Endothelial cell of umbilical vein (primary cell): ENCODE data around the gene GIMAP1. TPM values are rescaled to one million over a fixed set of nuclear protein-coding genes. Genes with fewer than 3 reads are reported as not detected.

Experiments
- BruUV-seq: library from RNA; stranded (reverse); fragments of 400-500 nt; replicated peaks from 2 replicates; lab custom pipeline; 2021; lab: Mats Ljungman, UMichigan
- CTCF ChIA-PET: fragments of 300-600, 350-600 bp; sonication (Branson Sonifier 250); formaldehyde crosslinking; loops from one replicate; lab custom pipeline; 2021; ENCODE audit warnings: antibody characterized with exemption, inconsistent platforms; lab: Charles Lee
- POLR2A ChIA-PET: fragments of 300-600, 350-600 bp; sonication (Branson Sonifier 250); formaldehyde crosslinking; loops from one replicate; lab custom pipeline; 2021; ENCODE audit warnings: antibody characterized with exemption, inconsistent platforms; lab: Charles Lee
- DNase-seq: peaks from one replicate; pipeline ENCODE4 v3.0.0-alpha.2; 2011; ENCODE audit warnings: low read depth, low spot score
- FAIRE-seq: peaks from 2 replicates; lab custom pipeline; 2011; peaks lifted over from hg19 to GRCh38; lab: Jason Lieb, UNC
- H2AFZ ChIP-seq: 2 replicates; pipeline ENCODE4 v1.6.0; 2012; ENCODE audit warnings: low read depth, low read length, control low read depth, inconsistent platforms
- H3K27ac ChIP-seq: 2 replicates; pipeline ENCODE4 v1.5.1; 2011; ENCODE audit warnings: low read depth, mild to moderate bottlenecking, control low read depth, low read length, moderate library complexity; ENCODE audit not compliant: insufficient read depth
- H3K27me3 ChIP-seq, 2 experiments: 2 replicates each; pipeline versions ENCODE4 v1.6.0 to v1.6.1; 2011; ENCODE audit warnings: low read length in 2 of 2, mixed read lengths in 1 of 2; ENCODE audit not compliant: control insufficient read depth in 2 of 2, insufficient read depth in 2 of 2
- H3K36me3 ChIP-seq, 2 experiments: 2 replicates in 1 of 2; 3 replicates in 1 of 2; pipeline ENCODE4 v1.5.1; 2011; ENCODE audit warnings: low read length in 2 of 2, mild to moderate bottlenecking in 1 of 2, moderate library complexity in 1 of 2; ENCODE audit not compliant: control insufficient read depth in 2 of 2, insufficient read depth in 2 of 2; ENCODE audit errors: extremely low read depth in 1 of 2
- H3K4me1 ChIP-seq: 3 replicates; pipeline ENCODE4 v1.5.1; 2011; ENCODE audit warnings: mild to moderate bottlenecking, low read length; ENCODE audit not compliant: control insufficient read depth, insufficient read depth; ENCODE audit errors: extremely low read depth
- H3K4me2 ChIP-seq: 2 replicates; pipeline ENCODE4 v1.6.1; 2011; ENCODE audit warnings: low read length, control low read depth, mixed read lengths; ENCODE audit not compliant: insufficient read depth
- H3K4me3 ChIP-seq, 3 experiments: fragments of 200-600 bp in 1 of 3; sonication (generic), shearing (Covaris generic) in 1 of 3; replicated peaks in 1 of 3; 2 replicates each; pipeline ENCODE4 v1.5.1; 2011 to 2016; ENCODE audit warnings: control low read depth in 3 of 3, low read length in 3 of 3, mild to moderate bottlenecking in 2 of 3, inconsistent platforms in 1 of 3, low read depth in 1 of 3, moderate library complexity in 1 of 3; ENCODE audit not compliant: insufficient read depth in 1 of 3
- H3K79me2 ChIP-seq: 2 replicates; pipeline ENCODE4 v1.6.0; 2012; ENCODE audit warnings: low read length, inconsistent platforms; ENCODE audit not compliant: control insufficient read depth, insufficient read depth
- H3K9ac ChIP-seq: replicated peaks from 2 replicates; pipeline ENCODE3; 2011; ENCODE audit warnings: low read length, control low read depth; ENCODE audit not compliant: insufficient read depth; ENCODE audit errors: extremely low read depth
- H3K9me1 ChIP-seq: replicated peaks from 3 replicates; pipeline ENCODE4 v1.6.0; 2011; ENCODE audit warnings: mild to moderate bottlenecking, low read length; ENCODE audit not compliant: control insufficient read depth, insufficient read depth; ENCODE audit errors: extremely low read depth
- H3K9me3 ChIP-seq: replicated peaks from 2 replicates; pipeline ENCODE4 v1.5.1; 2012; ENCODE audit warnings: low read length, inconsistent platforms; ENCODE audit not compliant: control insufficient read depth, insufficient read depth
- H4K20me1 ChIP-seq: replicated peaks from 2 replicates; pipeline ENCODE3; 2011; ENCODE audit warnings: mild to moderate bottlenecking, low read length; ENCODE audit not compliant: control insufficient read depth, insufficient read depth; ENCODE audit errors: extremely low read depth
- CTCF ChIP-seq, 2 donors: IDR thresholded peaks; 1 replicate in 1 of 2; 2 replicates in 1 of 2; pipeline ENCODE4 v1.5.1; 2011; ENCODE audit warnings: low read length in 2 of 2, mild to moderate bottlenecking in 2 of 2, moderate library complexity in 2 of 2, control low read depth in 1 of 2, inconsistent platforms in 1 of 2, low read depth in 1 of 2; ENCODE audit not compliant: insufficient read depth in 1 of 2; ENCODE audit errors: extremely low read depth in 1 of 2
- EZH2 ChIP-seq: IDR thresholded peaks from 2 replicates; pipeline ENCODE4 v1.6.1; 2012; ENCODE audit warnings: borderline replicate concordance, low read depth, mild to moderate bottlenecking, moderate library complexity, low read length, inconsistent platforms; ENCODE audit not compliant: severe bottlenecking
- FOS ChIP-seq: IDR thresholded peaks from 2 replicates; pipeline ENCODE4 v1.6.1; 2011; ENCODE audit warnings: mild to moderate bottlenecking, low read length, moderate library complexity, borderline replicate concordance; ENCODE audit not compliant: insufficient read depth
- GATA2 ChIP-seq: IDR thresholded peaks from 2 replicates; pipeline ENCODE4 v1.7.0; 2011; ENCODE audit warnings: low read depth, mild to moderate bottlenecking, moderate library complexity, mixed read lengths, low read length; ENCODE audit not compliant: insufficient read length, insufficient read depth
- JUN ChIP-seq: IDR thresholded peaks from 2 replicates; pipeline ENCODE4 v1.6.1; 2011; ENCODE audit warnings: borderline replicate concordance, low read depth; ENCODE audit not compliant: insufficient read length, insufficient read depth
- POLR2A ChIP-seq: IDR thresholded peaks from 2 replicates; pipeline ENCODE4 v1.6.1; 2012; ENCODE audit warnings: low read depth, mild to moderate bottlenecking, control low read depth, low read length
- dilution Hi-C: fragments of 300-500 bp; cut with MboI; formaldehyde crosslinking; loops from one replicate; pipeline ENCODE4 v1.15.0; 2019; ENCODE audit warnings: low sequenced_read_pairs; ENCODE audit not compliant: extremely low pct_ligation_motif_present
- intact Hi-C: fragments of 100-400 bp; cut with micrococcal nuclease; formaldehyde crosslinking; loops from one replicate; pipeline ENCODE4 v1.10.0; 2022
- polyA plus RNA-seq, 4 experiments: library from polyadenylated mRNA; depleted of rRNA in 3 of 4; stranded (reverse) in 3 of 4; unstranded in 1 of 4; fragments of >200 nt; gene quantifications; 2 replicates each; pipeline versions ENCODE4 v1.2.1 to v1.2.3, GENCODE V29; 2011 to 2012; ENCODE audit warnings: missing spikeins in 1 of 4
- total RNA-seq: library from RNA; stranded (reverse); gene quantifications from 2 replicates; pipeline ENCODE4 v1.2.3, GENCODE V29; 2021

Gene GIMAP1
- total and polyA plus RNA-seq, 2 donors (not counting 3 experiments of a cell fraction or from before 2014, with no cell fraction given) = 10.0 to 11.9 TPM

- no peak overlapping the region for H3K4me2 ChIP-seq
- H3K79me2 ChIP-seq = no peaks in the 10 kb centered on the region
- no peaks in the 10 kb centered on the region for H3K27me3 ChIP-seq
- H3K27ac ChIP-seq = no peak overlapping the region
- FAIRE-seq (no peak), DNase-seq (no peak)
- H3K9ac ChIP-seq = no peak overlapping the region
- H3K36me3 ChIP-seq = no peaks in the 10 kb centered on the region
- no peaks in the 10 kb centered on the region for H4K20me1 ChIP-seq
- TF ChIP-seq POLR2A (no peak), GATA2 (no peak), JUN (no peak), FOS (no peak), EZH2 (no peak), CTCF (IDR thresholded peaks at IDR 0.05; ENCODE audit: extremely low read depth in 1 of 2, insufficient read depth in 1 of 2, low read depth in 1 of 2, low read length in 2 of 2) (no peak)
- no peaks in the 10 kb centered on the region for H3K9me1 ChIP-seq
- no peaks in the 10 kb centered on the region for H3K9me3 ChIP-seq
- dilution Hi-C loops = no loop called here
- ChIA-PET CTCF (interaction anchor here (1.2 kb wide), 1 partner anchor 287 kb away, joined by 4 read pairs; no protein-coding TSS in a partner anchor), POLR2A (no interaction called here)
- H2AFZ ChIP-seq = no peak overlapping the region
- intact Hi-C loops = loop anchor here (5.0 kb wide), 3 partner anchors 103 to 218 kb away; partner anchors contain the start of gene GIMAP6
- peaks cover 27% of the 10 kb centered on the region for H3K4me1 ChIP-seq
- BruUV-seq = no TSS peak
- H3K4me3 ChIP-seq = no peak overlapping the region
Measured at GRCh38 chr7:150735596-150736358, 19.4 kb downstream of the GIMAP1 start.
